ENCODE measurements around the gene NRXN3. TPM values are rescaled to one million over a fixed set of nuclear protein-coding genes. Genes with fewer than 3 reads are reported as not detected.

Gene NRXN3
- total RNA-seq, 2 donors from 2014 or later: 1.2 to 7.8 TPM

- Histone ChIP-seq H3K4me3 (no peak overlapping the region), H3K4me1 (no peaks in the 10 kb centered on the region), H3K27me3 (no peaks in the 10 kb centered on the region), H3K9me3 (no peaks in the 10 kb centered on the region), H3K27ac (no peak overlapping the region), H3K9ac (ENCODE audit: low read depth in 2 of 2, low read length in 2 of 2) (no peak overlapping the region), H3K36me3 (no peaks in the 10 kb centered on the region)
- no peak for DNase-seq
- TF ChIP-seq CTCF (IDR thresholded peaks at IDR 0.05): no peak
- intact Hi-C loops (cut with DNase I): no loop called here
Observed at GRCh38 chr14:78412475-78412874, 242.3 kb downstream of the NRXN3 start.

- intact Hi-C loops (cut with DNase I): no loop called here
- DNase-seq: no peak
- TF ChIP-seq CTCF (IDR thresholded peaks at IDR 0.05): no peak
- H3K9ac ChIP-seq (ENCODE audit: low read depth in 2 of 2, low read length in 2 of 2): no peak overlapping the region
- H3K9me3 ChIP-seq: no peaks in the 10 kb centered on the region
- no peaks in the 10 kb centered on the region for H3K4me1 ChIP-seq
- no peak overlapping the region for H3K4me3 ChIP-seq
- no peak overlapping the region for H3K27ac ChIP-seq
- H3K27me3 ChIP-seq: no peaks in the 10 kb centered on the region
- no peaks in the 10 kb centered on the region for H3K36me3 ChIP-seq
Observed at GRCh38 chr14:78414172-78414571, 244.0 kb downstream of the NRXN3 start.

- Histone ChIP-seq H3K9ac (ENCODE audit: low read depth in 2 of 2, low read length in 2 of 2) (no peak overlapping the region), H3K4me3 (no peak overlapping the region), H3K4me1 (no peaks in the 10 kb centered on the region), H3K27me3 (no peaks in the 10 kb centered on the region), H3K36me3 (no peaks in the 10 kb centered on the region), H3K9me3 (no peaks in the 10 kb centered on the region), H3K27ac (no peak overlapping the region)
- no peak for DNase-seq
- TF ChIP-seq CTCF (IDR thresholded peaks at IDR 0.05): no peak
- intact Hi-C loops (cut with DNase I): no loop called here
Observed at GRCh38 chr14:78417532-78417931, 247.4 kb downstream of the NRXN3 start.

- Histone ChIP-seq H3K36me3 (no peaks in the 10 kb centered on the region), H3K4me1 (no peaks in the 10 kb centered on the region), H3K4me3 (no peak overlapping the region), H3K27me3 (no peaks in the 10 kb centered on the region), H3K9me3 (no peaks in the 10 kb centered on the region), H3K27ac (no peak overlapping the region), H3K9ac (ENCODE audit: low read depth in 2 of 2, low read length in 2 of 2) (no peak overlapping the region)
- intact Hi-C loops (cut with DNase I): no loop called here
- no peak for TF ChIP-seq CTCF (IDR thresholded peaks at IDR 0.05)
- DNase-seq: no peak
Observed at GRCh38 chr14:78424311-78424710, 254.1 kb downstream of the NRXN3 start.

GRCh38 chr14:78425330-78425729, 255.2 kb downstream of the NRXN3 start:
- intact Hi-C loops (cut with DNase I): no loop called here
- Histone ChIP-seq H3K9ac (ENCODE audit: low read depth in 2 of 2, low read length in 2 of 2) (no peak overlapping the region), H3K36me3 (no peaks in the 10 kb centered on the region), H3K4me3 (no peak overlapping the region), H3K4me1 (no peaks in the 10 kb centered on the region), H3K27ac (no peak overlapping the region), H3K27me3 (no peaks in the 10 kb centered on the region), H3K9me3 (no peaks in the 10 kb centered on the region)
- no peak for DNase-seq
- TF ChIP-seq CTCF (IDR thresholded peaks at IDR 0.05): no peak

GRCh38 chr14:78425782-78426181, 255.6 kb downstream of the NRXN3 start:
- Histone ChIP-seq H3K9me3 (no peaks in the 10 kb centered on the region), H3K27me3 (no peaks in the 10 kb centered on the region), H3K4me1 (no peaks in the 10 kb centered on the region), H3K9ac (ENCODE audit: low read depth in 2 of 2, low read length in 2 of 2) (no peak overlapping the region), H3K36me3 (no peaks in the 10 kb centered on the region), H3K4me3 (no peak overlapping the region), H3K27ac (no peak overlapping the region)
- DNase-seq: no peak
- intact Hi-C loops (cut with DNase I): no loop called here
- TF ChIP-seq CTCF (IDR thresholded peaks at IDR 0.05): no peak

Measured in colonic mucosa (tissue), 4 donors.